Cardiac muscle cell (in vitro differentiated cells and primary cell): ENCODE measurements around the gene FAR2. TPM values are rescaled to one million over a fixed set of nuclear protein-coding genes. Genes with fewer than 3 reads are reported as not detected.
A peak's percentile ranks its signal among the peaks of the same experiment; 100 is the strongest.
"Not testable (repeated sequence)": the region's sequence is repeated elsewhere in the genome, so short reads cannot be mapped to it uniquely, and the experiment has no call there.

ENCODE experiments used
- DNase-seq, 2 donors: peaks; one replicate each; pipeline versions ENCODE4 v3.0.0 to v3.0.0-alpha.2; 2010 to 2017; ENCODE audit warnings: low read depth in 1 of 2, low spot score in 1 of 2
- H3K27ac ChIP-seq: fragments of 200-600 bp; sonication (generic); 2 replicates; pipeline ENCODE4 v1.5.1; 2016
- H3K27me3 ChIP-seq: fragments of 200-600 bp; sonication (generic); 2 replicates; pipeline ENCODE4 v1.6.0; 2016; ENCODE audit warnings: control low read depth
- H3K36me3 ChIP-seq: fragments of 200-600 bp; sonication (generic); 2 replicates; pipeline ENCODE4 v1.5.1; 2016; ENCODE audit warnings: control low read depth
- H3K4me1 ChIP-seq: fragments of 200-600 bp; sonication (generic); 2 replicates; pipeline ENCODE4 v1.8.1; 2017; ENCODE audit warnings: low read depth, mild to moderate bottlenecking, mixed run types
- H3K4me3 ChIP-seq: fragments of 200-600 bp; sonication (generic); 2 replicates; pipeline ENCODE4 v1.5.1; 2016; ENCODE audit warnings: mild to moderate bottlenecking
- H3K9me3 ChIP-seq: fragments of 200-600 bp; sonication (generic); 2 replicates; pipeline ENCODE4 v1.5.1; 2017; ENCODE audit warnings: low read depth, mild to moderate bottlenecking, control low read depth
- polyA plus RNA-seq: library from polyadenylated mRNA; unstranded; fragments of >200 nt; fragmentation: Nextera tagmentation; extraction: Ambion mirVana; gene quantifications from 2 replicates; pipeline ENCODE4 v1.2.1, GENCODE V29; 2016
- total RNA-seq: library from RNA; depleted of rRNA; stranded (reverse); fragments of >200 nt; gene quantifications from 2 replicates; pipeline ENCODE4 v1.2.3, GENCODE V29; 2016
- TF ChIP-seq, protein P1 (sequence below): IDR thresholded peaks from 2 replicates; pipeline ENCODE4 v1.5.1; 2012; ENCODE audit warnings: low read depth, mild to moderate bottlenecking, low read length

Gene FAR2
- total and polyA plus RNA-seq, 2 experiments from 2014 or later = 0.38 to 0.42 TPM

DNA sequence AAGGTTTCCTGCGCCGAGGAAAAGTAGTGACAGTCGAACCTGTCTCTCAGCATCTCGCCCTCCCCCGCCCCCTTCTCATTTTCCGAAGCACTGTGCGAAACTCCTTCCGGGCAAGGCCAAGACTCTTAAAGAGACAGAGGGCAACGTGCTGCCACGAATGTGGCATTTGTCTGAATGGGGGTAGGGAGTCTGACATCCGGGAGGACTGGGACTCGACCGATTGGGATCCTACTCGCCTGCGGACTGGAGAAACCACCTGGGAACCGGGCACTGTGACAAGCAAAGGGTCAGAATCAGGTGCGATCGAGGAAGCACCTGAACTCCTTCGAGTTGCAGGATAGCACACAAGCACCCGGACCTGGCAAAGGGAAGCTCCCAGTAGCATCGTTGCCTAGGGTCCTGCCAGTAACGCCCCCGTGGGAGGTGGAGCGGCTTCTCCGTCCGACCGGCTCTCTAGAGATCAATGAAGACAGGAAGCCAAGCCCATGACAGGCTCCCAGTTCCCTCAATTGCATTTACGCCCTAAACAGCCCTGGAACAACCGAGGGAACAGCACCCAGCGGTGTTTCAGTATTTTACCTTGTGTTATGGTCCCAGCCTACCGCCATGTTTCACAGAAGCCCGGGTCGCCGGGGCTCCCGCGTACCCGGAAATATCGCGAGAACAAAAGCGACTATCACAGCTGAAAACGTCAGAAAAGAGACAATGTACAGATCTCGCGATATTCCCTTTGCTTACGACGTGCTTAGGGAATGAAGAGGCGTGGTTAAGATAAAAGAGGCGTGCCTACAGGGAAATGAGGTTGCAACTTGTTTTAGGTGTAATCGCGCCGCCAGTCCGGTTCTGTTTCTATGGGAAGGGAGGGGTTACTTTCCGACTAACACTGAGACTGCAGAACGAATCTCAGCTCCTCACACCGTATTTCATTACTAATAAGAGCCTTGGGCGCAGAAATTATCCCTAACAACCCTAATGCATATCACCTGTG is 231.8 kb downstream of the FAR2 start, which contains the start of gene ERGIC2:
Gene ERGIC2 (minus strand): TSS at position 637 of the 988 bp plus-strand sequence. CDS start 9,539 bp downstream, outside the sequence.
- Histone ChIP-seq H3K9me3 (no peaks in the 10 kb centered on the region), H3K27ac (peak within 1 kb of the TSS; percentile 95), H3K4me1 (peaks cover 9% of the 10 kb centered on the region), H3K4me3 (peak within 1 kb of the TSS; percentile 80), H3K36me3 (no peaks in the 10 kb centered on the region), H3K27me3 (no peaks in the 10 kb centered on the region)
- peak; percentile 99 for DNase-seq
- TF ChIP-seq, protein P1, sequence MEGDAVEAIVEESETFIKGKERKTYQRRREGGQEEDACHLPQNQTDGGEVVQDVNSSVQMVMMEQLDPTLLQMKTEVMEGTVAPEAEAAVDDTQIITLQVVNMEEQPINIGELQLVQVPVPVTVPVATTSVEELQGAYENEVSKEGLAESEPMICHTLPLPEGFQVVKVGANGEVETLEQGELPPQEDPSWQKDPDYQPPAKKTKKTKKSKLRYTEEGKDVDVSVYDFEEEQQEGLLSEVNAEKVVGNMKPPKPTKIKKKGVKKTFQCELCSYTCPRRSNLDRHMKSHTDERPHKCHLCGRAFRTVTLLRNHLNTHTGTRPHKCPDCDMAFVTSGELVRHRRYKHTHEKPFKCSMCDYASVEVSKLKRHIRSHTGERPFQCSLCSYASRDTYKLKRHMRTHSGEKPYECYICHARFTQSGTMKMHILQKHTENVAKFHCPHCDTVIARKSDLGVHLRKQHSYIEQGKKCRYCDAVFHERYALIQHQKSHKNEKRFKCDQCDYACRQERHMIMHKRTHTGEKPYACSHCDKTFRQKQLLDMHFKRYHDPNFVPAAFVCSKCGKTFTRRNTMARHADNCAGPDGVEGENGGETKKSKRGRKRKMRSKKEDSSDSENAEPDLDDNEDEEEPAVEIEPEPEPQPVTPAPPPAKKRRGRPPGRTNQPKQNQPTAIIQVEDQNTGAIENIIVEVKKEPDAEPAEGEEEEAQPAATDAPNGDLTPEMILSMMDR = no peak

DNA sequence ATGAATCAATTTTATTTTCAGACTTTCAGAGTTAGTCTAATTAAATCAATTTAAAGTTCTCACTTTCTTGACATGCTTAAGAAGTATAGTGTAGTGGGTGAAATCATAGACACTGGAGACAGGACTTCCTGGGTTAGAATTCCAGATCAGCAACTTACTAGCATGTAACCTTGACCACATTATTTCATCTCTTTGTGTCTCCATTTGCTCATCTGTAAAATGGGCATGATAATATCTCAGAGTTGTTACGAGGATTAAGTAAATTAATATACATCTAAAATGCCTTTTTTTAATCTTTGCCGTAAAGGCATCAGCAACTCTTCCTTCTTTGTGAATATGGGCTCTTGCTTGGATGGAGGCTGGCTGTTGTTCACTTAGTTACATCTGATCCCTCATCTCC is 233.2 kb downstream of the FAR2 start:
- Histone ChIP-seq H3K36me3 (no peaks in the 10 kb centered on the region), H3K27ac (no peak overlapping the region), H3K4me3 (peak overlapping the region; percentile 80), H3K9me3 (no peaks in the 10 kb centered on the region), H3K4me1 (peaks cover 9% of the 10 kb centered on the region), H3K27me3 (no peaks in the 10 kb centered on the region)
- TF ChIP-seq, protein P1 = no peak
- DNase-seq = no peak

DNA sequence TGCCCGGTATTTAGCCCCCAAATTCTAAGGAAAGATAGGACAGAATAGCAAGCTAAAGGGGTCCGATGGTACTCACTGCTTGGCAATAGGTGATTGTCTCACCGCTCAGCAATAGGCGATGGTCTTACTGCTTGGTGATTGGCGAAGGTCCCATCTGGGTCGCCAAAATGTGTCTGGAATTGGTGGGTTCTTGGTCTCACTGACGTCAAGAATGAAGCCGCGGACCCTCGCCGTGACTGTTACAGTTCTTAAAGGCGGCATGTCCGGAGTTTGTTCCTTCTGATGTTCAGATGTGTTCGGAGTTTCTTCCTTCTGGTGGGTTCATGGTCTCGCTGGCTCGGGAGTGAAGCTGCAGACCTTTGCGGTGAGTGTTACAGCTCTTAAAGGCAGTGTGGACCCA is 236.1 kb downstream of the FAR2 start:
- not testable (repeated sequence) for H3K4me1 ChIP-seq, H3K4me3 ChIP-seq, H3K27ac ChIP-seq, H3K27me3 ChIP-seq, DNase-seq, H3K36me3 ChIP-seq, H3K9me3 ChIP-seq

Other genes with a start within 250 kb of the FAR2 start
- gene ERGIC2, start 231.9 kb downstream of the FAR2 start, total RNA-seq = 33.0 and 44.4 TPM in 2 replicates
- gene ERGIC2, start 231.9 kb downstream of the FAR2 start, polyA plus RNA-seq = 116 and 130 TPM in 2 replicates